ENCODE measurements around the gene KIAA0753.

Gene KIAA0753

GRCh38 chr17:6640536-6641246 lies at the start of gene KIAA0753, which contains the start of gene TXNDC17:
Gene KIAA0753 (minus strand): TSS chr17:6640711. CDS start chr17:6635103, 5,608 bp downstream.
Gene TXNDC17 (plus strand): TSS chr17:6641060. CDS start chr17:6641083, 23 bp downstream.
- DNase-seq, result peak; percentile 56 to 82

DNA sequence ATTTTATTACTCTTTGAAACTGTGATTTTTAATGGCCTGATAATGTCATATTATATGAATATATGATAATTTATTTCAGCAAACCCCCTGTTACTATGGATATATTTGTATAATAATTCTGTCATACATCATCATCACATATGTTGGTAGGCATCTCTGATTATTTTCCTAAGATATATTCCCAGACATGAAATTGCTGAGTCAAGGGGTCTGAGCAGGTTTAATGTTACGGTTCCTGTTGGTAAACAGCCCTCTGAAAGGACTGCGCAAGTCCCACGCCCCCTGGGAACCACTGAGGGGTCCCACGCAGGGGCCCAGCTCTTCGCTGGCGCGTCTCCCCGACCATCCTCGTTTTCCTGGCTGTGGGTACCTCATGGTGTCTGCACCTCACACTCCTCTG lies 48.4 kb upstream of the KIAA0753 start:
- DNase-seq, result no peak

DNA sequence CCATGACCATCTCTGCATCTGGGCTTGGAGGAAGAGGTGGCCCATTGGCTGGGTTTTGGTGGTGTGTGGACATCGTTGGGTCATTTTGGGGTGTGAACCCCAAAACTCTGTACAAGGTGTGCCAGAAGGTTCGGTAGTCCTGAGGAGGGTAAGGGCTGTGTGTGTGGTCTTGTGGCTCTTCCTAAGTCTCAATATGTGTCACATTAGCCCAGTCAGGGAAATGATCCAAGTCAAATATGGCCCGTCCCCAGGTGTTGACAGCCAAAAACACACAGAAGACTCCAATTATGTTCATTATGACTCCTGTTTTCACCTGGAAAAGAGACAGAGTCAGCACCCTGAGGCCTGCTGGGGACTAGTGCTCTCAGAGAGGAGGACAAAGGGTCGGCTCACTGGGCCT lies 45.5 kb upstream of the KIAA0753 start:
- DNase-seq, result no peak

- DNase-seq, result no peak
Observed at GRCh38 chr17:6684881-6685767, 44.6 kb upstream of the KIAA0753 start.

DNA sequence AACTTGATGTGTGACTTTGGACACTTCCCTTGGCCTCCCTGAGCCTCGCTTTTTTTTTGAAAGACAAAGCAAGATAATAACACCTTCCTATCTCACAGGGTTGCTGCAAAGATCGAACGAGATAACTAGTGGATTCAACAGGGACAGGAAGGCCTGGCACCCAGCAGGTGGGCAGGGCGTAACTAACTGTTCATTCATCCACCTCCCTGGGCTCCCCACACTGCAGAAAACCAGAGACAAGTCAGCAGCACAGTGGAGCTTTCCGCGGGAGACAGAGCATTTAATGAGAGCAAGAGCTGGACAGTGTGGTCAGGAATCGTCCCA lies 43.9 kb upstream of the KIAA0753 start:
- no peak for DNase-seq

DNA sequence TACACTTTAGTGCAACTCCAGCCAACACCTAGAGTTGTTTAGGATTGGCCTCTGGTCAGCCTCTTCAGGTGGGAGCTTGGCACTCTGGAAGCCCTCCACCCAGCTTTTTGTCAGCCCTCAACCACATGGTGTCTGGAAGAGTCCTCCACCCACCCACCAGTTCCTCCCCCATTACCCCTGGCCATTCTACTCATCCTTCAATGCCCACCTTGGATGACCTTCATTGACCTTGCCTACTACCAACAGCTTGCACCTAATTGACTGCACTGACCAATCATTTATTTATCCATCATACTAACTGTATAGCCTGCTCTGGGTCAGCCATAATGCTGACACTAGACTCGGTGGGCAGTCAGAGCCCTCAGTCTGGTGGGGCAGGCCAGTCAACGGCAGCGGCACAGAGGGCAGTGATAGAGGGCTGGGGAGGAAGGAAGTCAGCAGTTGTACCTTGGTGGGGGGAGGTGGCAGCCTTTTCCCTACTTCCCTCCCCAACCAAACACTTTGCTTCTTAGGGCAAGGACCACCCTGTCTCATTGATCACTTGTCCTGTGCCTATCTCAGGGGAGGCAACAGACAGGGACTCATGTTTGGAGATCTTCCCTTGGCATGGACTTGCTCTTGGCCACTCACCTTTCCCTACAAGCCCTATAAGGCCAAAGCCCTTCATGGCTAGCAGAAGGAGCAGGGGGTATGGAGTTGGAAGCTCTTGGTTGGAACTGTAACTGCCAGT lies 43.4 kb upstream of the KIAA0753 start:
- no peak for DNase-seq

DNA sequence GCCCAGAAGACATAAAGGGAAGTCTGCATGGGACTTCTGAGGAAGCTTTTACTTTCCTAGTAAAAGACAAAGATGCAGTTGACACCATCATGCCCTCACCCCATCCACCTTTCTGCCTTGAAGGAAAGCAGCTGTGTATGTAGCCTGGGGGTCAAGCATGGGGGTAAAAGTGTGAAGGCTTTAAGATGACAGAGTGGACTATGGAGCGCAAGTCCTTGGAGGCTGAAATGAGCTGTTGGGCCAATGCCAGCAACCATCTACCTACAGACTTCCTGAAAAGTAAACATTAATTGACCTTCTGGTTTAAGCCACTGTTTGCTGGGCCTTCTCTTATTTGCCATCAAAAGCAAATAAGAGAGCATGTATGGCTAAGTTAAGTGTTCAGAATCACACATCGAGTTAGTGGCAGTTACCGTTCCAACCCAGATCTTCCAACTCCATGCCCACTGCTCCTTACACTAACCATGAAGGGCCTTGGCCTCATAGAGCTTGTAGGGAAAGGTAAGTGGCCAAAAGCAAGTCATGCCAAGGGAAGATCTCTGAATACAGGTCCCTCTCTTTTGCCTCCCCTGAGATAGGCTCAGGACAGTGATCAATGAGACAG lies 42.7 kb upstream of the KIAA0753 start:
- no peak for DNase-seq

DNA sequence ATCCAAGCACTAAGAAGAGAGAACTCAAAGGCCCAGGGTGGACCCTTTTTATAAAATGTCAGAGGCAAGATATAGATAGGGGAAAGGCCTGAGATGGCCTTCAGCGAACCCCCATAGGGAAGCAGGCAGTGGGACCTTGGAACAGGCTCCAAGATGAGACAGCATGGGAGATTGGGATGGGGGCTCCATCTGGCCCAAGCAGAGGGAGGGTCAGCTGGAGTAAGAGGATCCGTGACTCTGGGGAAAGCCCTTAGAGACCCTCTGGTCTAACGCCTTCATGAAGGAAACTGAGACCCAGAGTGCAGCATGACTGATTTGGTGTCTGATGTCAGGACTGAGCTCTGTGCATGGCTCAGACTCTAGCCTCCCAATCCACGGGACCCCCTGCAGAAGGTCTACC lies 41.8 kb upstream of the KIAA0753 start:
- DNase-seq, result no peak

- DNase-seq, result no peak
Observed at GRCh38 chr17:6681671-6682070, 41.2 kb upstream of the KIAA0753 start.

GRCh38 chr17:6681176-6681575 lies 40.7 kb upstream of the KIAA0753 start:
- no peak for DNase-seq

- no peak for DNase-seq
Observed at GRCh38 chr17:6679241-6679640, 38.7 kb upstream of the KIAA0753 start.

- DNase-seq, result no peak
Observed at GRCh38 chr17:6677946-6678345, 37.4 kb upstream of the KIAA0753 start.

DNA sequence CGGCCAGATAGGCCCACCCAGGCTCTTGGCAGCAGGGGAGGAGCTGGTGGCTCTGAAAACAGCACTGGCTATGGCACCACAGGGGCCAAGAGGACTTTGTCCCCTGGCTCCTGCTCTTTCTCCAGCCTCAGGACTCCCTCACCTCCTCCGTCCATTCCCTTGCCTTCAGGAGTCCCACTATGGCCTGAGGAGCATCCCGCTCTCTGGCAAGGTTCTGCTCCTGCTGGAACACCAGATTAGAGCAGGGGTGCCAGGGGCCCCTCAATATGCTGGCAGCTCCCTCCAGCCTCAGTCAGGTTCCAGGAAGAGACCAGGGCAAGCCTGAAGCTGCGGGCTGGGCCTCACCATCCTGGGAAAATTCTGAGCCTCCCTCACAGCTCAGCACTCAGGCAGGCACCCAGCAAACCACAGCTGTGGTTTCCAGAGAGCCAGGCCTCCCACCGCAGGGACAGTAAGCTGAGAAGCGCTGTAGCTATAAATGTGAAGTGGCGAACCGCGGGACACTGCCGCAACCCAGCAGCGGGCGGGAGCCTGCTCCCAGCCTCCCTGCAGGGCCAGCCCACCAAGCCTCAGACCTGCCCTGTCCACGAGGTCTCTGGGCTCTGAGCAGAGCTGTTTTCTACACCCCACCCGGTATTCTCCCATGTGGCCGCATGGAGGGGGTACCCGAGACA lies 36.8 kb upstream of the KIAA0753 start:
- DNase-seq, result no peak

- DNase-seq, result no peak
Observed at GRCh38 chr17:6676802-6677157, 36.3 kb upstream of the KIAA0753 start.

DNA sequence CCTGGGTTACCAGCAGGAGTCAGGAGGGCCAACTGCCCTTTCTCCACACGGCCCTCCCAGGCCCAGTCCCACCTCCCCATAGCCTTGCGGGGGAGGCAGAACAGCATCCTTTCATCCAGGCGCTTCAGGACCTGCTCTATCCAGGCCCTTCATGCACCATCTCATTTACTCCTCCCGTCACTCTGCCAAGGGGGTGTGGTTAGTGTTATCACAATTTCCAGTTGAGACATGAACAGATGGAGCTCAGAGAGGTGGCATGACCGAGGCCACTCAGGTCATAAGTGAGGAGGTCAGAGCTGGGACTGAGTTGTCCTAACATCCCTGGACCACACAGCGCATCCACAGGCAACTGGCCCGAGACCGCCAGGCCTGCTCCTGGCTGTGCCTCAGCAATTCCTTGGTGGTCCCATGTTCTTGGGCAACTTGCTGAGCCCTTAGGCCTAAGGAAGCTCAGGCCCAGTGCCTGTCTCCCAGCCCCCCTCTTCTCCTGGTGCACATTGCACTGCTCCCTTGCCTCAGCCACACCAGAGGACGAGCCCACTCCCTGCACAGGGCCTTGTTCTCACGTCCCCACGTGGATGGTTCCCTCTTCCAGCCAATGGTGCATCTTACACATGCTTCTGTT lies 34.8 kb upstream of the KIAA0753 start:
- no peak for DNase-seq

GRCh38 chr17:6674586-6674985 lies 34.1 kb upstream of the KIAA0753 start:
- no peak for DNase-seq

DNA sequence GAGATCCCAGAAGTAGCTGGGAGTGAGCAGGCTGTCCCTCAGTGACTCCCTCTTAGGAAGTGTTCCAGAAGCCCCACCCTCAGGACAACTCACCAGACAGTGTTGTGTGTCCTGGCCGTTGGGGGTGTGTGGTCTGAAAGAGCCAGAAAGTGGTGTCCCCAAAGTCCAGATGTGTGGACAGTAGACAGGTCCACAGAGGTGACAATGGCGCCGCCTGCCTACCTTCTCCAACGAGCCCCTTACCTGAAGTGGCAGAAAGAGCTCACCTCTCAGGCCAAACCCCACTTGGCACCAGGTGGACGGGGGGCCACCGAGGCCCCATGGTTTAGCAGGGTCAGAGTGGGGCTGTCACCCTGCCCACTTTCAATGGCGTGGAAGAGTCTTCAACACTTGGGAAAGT lies 30.9 kb upstream of the KIAA0753 start:
- no peak for DNase-seq

GRCh38 chr17:6670999-6671398 lies 30.5 kb upstream of the KIAA0753 start:
- DNase-seq, result no peak

DNA sequence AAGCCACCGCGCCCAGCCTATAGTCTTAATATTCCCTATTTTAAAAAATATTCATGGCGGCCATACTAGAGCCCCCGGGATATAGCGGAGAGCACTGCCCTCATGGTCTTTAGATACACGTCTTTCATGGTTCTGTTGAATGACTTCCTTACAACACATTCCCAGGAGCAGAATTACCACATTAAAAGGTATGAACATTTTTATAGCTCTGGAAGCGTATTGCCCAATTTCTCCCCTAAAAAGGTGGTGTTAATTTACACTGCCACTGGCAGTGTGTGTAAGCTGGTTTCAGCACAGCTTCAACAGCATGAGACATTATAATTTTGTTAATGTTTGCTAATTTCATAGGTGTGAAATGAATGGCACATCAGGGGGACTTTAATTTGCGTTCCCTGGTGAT lies 30.1 kb upstream of the KIAA0753 start:
- DNase-seq, result no peak

DNA sequence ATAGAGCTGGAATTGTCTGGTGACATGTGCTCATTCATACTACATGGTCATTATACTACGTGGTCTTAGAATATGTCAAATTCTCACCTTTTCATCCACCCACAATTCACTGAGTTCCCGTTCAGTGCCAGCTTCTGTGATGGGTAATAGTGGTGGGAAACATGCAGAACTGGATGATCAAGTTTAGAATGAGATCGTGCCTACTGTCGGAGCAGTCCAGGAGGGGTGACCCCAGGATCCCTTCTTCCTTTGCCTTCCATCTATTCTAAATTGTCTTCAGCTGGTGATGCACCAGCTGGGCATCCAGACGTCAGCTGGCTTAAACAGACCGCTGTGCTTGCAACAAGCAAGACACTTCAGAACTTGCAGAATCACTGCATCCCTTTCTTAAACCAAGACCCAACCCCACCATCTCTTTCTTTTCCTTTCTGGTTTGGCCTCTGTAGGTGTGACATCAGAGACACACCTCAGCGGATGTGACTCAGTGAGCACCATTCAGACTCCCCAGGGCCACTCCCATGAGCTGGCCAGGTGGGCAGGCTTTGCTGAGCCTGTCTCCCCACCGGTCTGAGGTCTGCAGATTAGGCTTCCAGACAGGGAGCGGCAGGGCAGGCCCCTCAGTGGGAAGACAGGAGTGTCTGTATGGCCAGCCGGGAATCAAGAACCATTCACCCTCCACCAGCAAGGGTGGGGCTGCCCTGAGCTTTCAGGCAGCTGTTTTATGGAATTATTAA lies 29.1 kb upstream of the KIAA0753 start:
- DNase-seq, result no peak

DNA sequence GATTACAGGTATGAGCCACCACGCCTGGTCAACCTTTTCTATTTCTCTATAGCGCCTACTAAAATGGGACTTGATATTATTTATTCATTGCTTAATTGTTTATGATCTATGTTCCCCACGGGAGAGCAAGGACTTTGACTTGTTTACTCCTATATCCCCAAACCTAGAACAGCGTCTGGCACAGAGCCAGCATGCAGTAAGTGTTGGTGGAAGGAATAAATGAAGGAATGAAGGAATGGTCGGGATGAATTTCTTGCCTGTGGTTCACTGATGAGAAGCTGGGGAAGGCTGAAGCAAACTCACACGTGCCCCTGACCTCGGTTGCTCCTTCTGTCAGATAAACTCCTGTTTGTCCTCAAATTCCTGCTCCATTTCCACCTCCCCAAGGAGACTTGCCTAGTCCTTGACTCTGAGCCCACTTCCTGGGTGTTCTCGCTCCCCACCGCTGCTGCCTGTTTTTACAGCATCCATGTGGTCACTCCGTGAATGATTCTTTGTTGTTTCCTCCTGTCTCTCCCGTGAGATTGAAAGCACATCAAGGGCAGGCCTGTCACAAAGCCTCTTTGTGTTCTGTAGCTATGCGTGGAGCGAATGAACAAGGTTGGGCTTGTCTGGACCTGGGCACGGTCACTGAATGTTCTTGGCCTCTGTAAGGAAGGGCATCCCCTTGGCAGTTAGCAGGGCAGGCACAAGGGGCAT lies 28.4 kb upstream of the KIAA0753 start:
- DNase-seq, result no peak

All from NCI-H446 (cell line).